Skeletal muscle cell (primary cell): Measurements from ENCODE around the gene MRPL30.
"Not testable (repeated sequence)": the region's sequence is repeated elsewhere in the genome, so short reads cannot be mapped to it uniquely, and the experiment has no call there.

Experiments used
- DNase-seq: peaks from one replicate; pipeline ENCODE4 v3.0.0-alpha.2; 2010; ENCODE audit warnings: low read depth
- H3K4me3 ChIP-seq: 2 replicates; pipeline ENCODE4 v1.5.1; 2011; ENCODE audit warnings: low read depth, mild to moderate bottlenecking, control low read depth, low read length, moderate library complexity

The MRPL30 gene

DNA sequence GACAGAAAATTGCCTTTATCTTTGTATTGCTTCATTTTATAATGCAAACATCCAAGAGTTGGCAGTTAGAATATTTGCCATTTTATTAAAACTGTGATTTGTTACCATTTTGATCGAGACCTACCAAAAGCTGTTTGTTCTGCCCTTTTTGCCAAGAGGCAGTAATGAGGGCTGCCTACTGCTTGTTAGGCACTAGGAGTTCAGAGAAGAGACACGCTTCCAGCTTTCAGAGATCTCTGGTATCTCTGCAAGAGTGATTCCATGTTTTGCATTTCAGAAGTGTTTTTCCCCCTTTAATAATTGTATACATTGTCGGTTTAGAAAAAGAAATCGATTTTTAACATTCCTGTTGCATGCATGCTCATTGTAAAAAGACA is 628 bp downstream of the MRPL30 start:
- peak overlapping the region; percentile 63 for H3K4me3 ChIP-seq
- DNase-seq, result no peak

- no peak overlapping the region for H3K4me3 ChIP-seq
- no peak for DNase-seq
Measured at GRCh38 chr2:99183025-99183424, 2.0 kb downstream of the MRPL30 start.

- no peak overlapping the region for H3K4me3 ChIP-seq
- DNase-seq, result no peak
Measured at GRCh38 chr2:99184811-99185210, 3.8 kb downstream of the MRPL30 start.

GRCh38 chr2:99187011-99187410 is 6.0 kb downstream of the MRPL30 start:
- no peak overlapping the region for H3K4me3 ChIP-seq
- no peak for DNase-seq

GRCh38 chr2:99188357-99188756 is 7.4 kb downstream of the MRPL30 start:
- H3K4me3 ChIP-seq, result no peak overlapping the region
- DNase-seq, result no peak

GRCh38 chr2:99190548-99190947 is 9.6 kb downstream of the MRPL30 start:
- no peak for DNase-seq
- no peak overlapping the region for H3K4me3 ChIP-seq

DNA sequence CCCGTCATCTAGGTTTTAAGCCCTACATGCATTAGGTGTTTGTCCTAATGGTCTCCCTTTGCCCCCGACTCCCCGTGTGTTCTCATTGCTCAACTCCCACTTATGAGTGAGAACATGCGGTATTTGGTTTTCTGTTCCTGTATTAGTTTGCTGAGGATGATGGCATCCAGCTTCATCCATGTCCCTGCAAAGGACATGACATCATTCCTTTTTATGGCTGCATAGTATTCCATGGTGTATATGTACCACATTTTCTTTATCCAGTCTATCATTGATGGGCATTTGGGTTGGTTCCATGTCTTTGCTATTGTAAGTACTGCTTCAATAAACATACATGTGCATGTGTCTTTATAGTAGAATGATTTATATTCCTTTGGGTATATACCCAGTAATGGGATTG is 11.4 kb downstream of the MRPL30 start:
- DNase-seq, H3K4me3 ChIP-seq: not testable (repeated sequence)

DNA sequence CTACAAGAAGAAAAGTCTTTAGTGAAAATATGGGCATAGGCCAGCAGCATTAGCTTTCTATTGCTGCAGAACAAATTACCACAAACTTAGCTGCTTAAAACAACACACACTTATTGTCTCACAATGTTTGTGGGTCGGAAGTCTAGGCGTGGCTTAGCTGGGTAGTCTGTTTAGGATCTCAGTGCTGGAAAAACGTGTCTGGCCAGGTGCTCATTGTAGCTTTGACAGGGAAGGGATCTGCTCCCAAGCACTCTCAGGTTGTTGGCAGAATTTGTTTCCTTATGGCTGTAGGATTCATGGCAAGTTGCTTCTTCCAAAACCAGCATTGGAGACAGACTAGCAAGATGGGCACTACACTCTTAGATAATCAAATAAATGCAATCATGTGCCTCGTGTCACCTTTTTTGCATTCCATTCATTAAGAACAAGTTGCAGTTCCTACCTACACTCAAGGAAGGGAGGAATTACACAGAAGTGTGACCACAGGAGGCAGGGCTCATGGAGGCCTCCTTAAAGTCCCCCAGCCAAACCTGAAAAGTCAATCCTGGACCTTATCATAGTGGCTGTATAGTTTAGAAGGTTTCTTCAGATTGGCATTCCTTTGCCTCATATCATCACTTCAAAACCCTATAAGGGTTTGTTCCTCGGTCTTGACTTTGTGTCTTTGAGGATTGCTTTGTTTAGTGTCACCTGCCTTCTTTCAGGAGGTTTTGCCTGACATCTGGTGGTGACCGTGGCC is 17.3 kb downstream of the MRPL30 start:
- no peak overlapping the region for H3K4me3 ChIP-seq
- DNase-seq, result no peak

- DNase-seq, result no peak
- H3K4me3 ChIP-seq, result no peak overlapping the region
Measured at GRCh38 chr2:99200076-99200800, 19.3 kb downstream of the MRPL30 start.

DNA sequence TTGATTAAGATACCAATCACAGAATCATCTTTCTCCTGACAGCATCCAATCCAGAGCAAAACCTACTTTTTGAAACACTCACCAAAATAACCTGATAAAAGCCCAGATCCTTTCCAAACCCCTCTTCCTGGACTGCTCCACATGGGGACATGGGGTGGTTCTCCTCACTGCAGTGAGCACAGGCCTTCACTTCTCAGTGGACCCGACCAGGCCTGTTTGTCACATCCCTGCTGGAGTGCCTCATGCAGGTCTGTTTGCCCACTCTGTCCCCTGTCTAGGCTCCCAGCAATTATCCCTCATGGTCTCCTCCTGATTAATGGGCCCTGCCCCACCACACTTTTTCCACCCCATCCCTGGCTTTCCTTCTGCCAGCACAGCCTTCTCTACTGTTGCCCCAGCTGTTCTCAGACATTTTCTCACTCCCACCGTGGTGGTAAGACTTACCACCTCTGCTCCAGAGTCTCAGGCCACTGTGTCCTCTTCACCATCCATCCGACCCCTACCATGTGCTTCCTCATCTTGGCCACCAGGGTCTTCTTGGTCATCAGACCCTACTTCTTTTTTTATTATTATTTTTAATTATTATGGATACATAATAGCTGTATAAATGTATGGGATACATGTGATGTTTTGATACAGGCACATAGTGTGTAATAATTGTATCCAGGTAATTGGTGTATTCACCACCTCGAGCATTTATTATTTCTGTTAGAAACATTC is 21.1 kb downstream of the MRPL30 start:
- H3K4me3 ChIP-seq, result no peak overlapping the region
- DNase-seq, result no peak

- no peak overlapping the region for H3K4me3 ChIP-seq
- no peak for DNase-seq
Measured at GRCh38 chr2:99205491-99205890, 24.5 kb downstream of the MRPL30 start.

GRCh38 chr2:99216096-99216495 is 35.1 kb downstream of the MRPL30 start:
- H3K4me3 ChIP-seq, result no peak overlapping the region
- no peak for DNase-seq

DNA sequence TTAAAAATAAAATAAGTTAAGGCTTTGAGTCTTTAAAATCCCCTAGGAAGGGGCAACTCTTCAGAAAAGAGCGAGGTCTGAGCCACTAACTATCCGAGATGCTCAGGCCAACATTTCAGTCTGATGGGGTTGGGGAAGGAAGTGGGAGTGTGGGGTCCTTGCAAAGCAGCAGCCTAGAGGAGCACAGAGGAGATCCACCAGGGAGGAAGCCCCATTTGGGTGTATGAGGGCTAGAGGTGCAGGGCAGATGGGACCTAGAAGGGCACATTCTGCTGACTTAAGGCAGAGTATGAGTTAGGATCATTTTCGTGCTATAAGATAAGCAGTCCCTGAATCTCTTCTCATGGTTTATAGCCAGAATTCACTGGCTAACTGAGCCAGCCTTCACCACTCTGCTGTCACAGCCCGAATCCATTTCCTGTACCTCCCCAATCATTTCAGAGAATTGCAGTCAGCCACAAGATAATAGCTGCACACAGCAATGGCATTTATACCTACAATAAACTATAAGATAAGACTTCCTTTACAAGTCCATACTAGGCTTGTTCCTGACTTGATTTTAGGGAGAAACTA is 37.0 kb downstream of the MRPL30 start:
- no peak for DNase-seq
- no peak overlapping the region for H3K4me3 ChIP-seq

DNA sequence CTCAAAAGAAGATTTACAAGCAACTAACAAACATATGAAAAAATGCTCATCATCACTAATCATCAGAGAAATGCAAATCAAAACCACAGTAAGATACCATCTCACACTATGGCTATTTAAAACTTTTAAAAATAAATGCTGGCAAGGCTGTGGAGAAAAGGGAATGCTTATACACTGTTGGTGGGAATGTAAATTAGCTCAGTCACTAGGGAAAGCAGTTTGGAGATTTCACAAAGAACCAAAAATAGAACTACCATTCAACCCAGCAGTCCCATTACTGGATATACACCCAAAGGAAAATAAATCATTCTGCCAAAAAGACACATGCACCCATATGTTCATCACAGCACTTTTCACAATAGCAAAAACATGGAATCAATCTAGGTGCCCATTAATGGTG is 52.2 kb downstream of the MRPL30 start:
- not testable (repeated sequence) for DNase-seq, H3K4me3 ChIP-seq

DNA sequence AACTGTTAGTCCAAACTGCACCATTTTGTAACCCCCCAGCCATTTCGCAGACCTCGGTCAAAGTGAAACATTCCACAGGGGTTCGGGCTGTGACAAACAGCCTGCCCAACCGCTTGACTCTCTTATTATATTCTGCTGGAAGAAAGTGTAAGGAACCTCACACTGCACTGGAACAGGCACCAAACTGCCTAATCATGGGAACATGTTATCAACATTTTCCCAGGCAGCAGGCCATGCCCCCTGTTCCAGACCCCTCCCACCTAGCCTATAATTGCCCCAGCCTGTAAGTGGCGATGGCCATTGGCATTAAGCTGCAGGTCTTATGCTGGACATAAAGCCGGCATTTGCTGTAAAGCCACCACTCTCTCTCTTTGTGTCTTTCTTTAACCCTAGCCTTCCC is 57.6 kb downstream of the MRPL30 start:
- H3K4me3 ChIP-seq, result no peak overlapping the region
- DNase-seq, result no peak

GRCh38 chr2:99240431-99240830 is 59.4 kb downstream of the MRPL30 start:
- no peak for DNase-seq

DNA sequence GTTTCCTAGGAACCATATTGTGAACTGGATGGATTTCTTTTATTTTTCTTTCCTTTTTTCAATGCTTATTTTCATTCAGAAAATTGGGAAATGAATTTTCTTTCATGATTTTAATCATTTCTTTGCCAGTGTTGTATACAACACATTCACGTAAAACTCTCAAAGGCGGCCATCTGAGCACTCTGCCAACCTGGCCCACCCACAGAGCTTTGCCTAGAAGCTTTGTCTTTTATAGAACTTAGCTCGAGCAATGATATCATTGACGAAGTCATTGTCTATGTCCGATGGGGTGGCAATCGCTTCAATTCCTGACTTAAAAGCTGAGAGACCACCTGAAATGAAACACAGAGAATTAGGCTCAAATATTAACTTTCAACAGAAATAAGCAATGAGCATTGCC is 61.2 kb downstream of the MRPL30 start:
- H3K4me3 ChIP-seq, result no peak overlapping the region
- DNase-seq, result no peak

More at GRCh38 chr2:99240431-99240830, 59.4 kb downstream of the MRPL30 start:
- H3K4me3 ChIP-seq, result no peak overlapping the region
